Nephron (organoid): ENCODE data around the gene GOLGA1.

Source experiments
- H3K27ac Mint-ChIP-seq, 3 experiments: 2 replicates each; pipeline ENCODE4 v1.8.0; 2020; ENCODE audit warnings: mixed read lengths in 3 of 3, mild to moderate bottlenecking in 2 of 3, moderate library complexity in 1 of 3
- H3K27me3 Mint-ChIP-seq: 2 replicates; pipeline ENCODE4 v1.8.0; 2021; ENCODE audit warnings: low read depth, mild to moderate bottlenecking, moderate library complexity, mixed read lengths
- H3K36me3 Mint-ChIP-seq: 2 replicates; pipeline ENCODE4 v1.8.0; 2020; ENCODE audit warnings: low read depth, mixed read lengths
- H3K4me1 Mint-ChIP-seq: 2 replicates; pipeline ENCODE4 v1.8.0; 2020; ENCODE audit warnings: mixed read lengths
- H3K4me3 Mint-ChIP-seq, 3 experiments: 2 replicates each; pipeline ENCODE4 v1.8.0; 2020; ENCODE audit warnings: mild to moderate bottlenecking in 3 of 3, mixed read lengths in 3 of 3, moderate library complexity in 2 of 3
- H3K9me3 Mint-ChIP-seq: 2 replicates; pipeline ENCODE4 v1.8.0; 2020; ENCODE audit warnings: mixed read lengths
- CTCF ChIP-seq, 3 experiments: fragments of 200-600 bp; sonication (generic); IDR thresholded peaks; one replicate each; pipeline ENCODE4 v1.5.0; 2021; ENCODE audit warnings: antibody characterized with exemption in 3 of 3; ENCODE audit not compliant: unreplicated experiment in 3 of 3

Gene GOLGA1

DNA sequence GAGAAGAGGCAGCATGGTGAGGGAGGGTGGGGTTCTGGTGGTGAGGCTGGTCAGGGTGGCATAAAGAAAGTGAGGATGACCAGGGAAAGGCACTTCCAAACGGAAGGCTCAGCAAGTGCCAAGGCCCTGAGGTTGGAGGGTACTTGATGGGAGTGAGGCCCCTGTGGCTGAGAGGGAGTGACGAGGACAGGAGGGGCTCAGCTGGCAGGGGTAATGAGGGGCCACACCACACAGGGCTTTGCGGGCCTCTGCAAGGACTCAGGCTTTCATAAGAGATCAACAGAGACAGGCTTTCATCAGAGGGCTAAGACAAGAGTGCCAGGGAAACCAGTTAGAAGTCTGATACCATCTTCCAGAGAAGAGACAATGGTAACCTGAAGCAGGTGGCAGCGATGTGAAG is 55.3 kb downstream of the GOLGA1 start:
- H3K9me3 Mint-ChIP-seq, result no peaks in the 10 kb centered on the region
- peaks cover 5% of the 10 kb centered on the region for H3K4me1 Mint-ChIP-seq
- TF ChIP-seq CTCF (IDR thresholded peaks at IDR 0.05; ENCODE audit: unreplicated experiment in 3 of 3), result no peak
- peaks cover 42% of the 10 kb centered on the region for H3K36me3 Mint-ChIP-seq
- H3K27me3 Mint-ChIP-seq, result no peaks in the 10 kb centered on the region
- no peak overlapping the region for H3K4me3 Mint-ChIP-seq
- no peak overlapping the region for H3K27ac Mint-ChIP-seq

GRCh38 chr9:124884376-124884775 is 56.5 kb downstream of the GOLGA1 start:
- H3K4me1 Mint-ChIP-seq, result peaks cover 8% of the 10 kb centered on the region
- H3K9me3 Mint-ChIP-seq, result no peaks in the 10 kb centered on the region
- no peak overlapping the region for H3K27ac Mint-ChIP-seq
- H3K4me3 Mint-ChIP-seq, result no peak overlapping the region
- no peaks in the 10 kb centered on the region for H3K27me3 Mint-ChIP-seq
- H3K36me3 Mint-ChIP-seq, result peaks cover 35% of the 10 kb centered on the region
- TF ChIP-seq CTCF (IDR thresholded peaks at IDR 0.05; ENCODE audit: unreplicated experiment in 3 of 3), result no peak

DNA sequence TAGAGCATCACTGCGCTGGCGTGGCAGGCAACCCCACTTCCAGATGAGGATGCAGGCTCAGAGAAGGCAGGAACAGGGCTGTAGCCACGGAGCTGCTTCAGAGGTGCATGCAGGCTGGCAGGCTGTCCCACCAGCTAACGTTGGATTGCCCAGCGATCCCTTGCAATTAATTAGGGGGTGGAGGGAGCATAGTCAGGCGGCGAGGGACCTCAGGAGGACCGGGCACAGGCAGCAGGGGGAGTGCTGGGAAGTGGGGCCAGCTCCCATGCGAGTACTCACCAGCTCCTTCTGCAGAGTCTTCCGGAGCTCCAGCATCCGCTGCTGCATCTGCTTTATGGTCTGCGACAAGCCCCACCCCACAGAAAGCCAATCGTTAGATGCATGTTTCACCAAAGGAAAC is 58.7 kb downstream of the GOLGA1 start:
- no peaks in the 10 kb centered on the region for H3K27me3 Mint-ChIP-seq
- no peak for TF ChIP-seq CTCF (IDR thresholded peaks at IDR 0.05; ENCODE audit: unreplicated experiment in 3 of 3)
- no peak overlapping the region for H3K4me3 Mint-ChIP-seq
- H3K9me3 Mint-ChIP-seq, result no peaks in the 10 kb centered on the region
- H3K36me3 Mint-ChIP-seq, result peaks cover 41% of the 10 kb centered on the region
- H3K27ac Mint-ChIP-seq, result no peak overlapping the region
- H3K4me1 Mint-ChIP-seq, result peaks cover 17% of the 10 kb centered on the region

GRCh38 chr9:124881138-124881743 is 59.6 kb downstream of the GOLGA1 start:
- Mint-ChIP-seq H3K4me1 (peaks cover 17% of the 10 kb centered on the region), H3K9me3 (no peaks in the 10 kb centered on the region), H3K36me3 (peaks cover 43% of the 10 kb centered on the region), H3K4me3 (no peak overlapping the region), H3K27ac (no peak overlapping the region), H3K27me3 (no peaks in the 10 kb centered on the region)
- TF ChIP-seq CTCF (IDR thresholded peaks at IDR 0.05; ENCODE audit: unreplicated experiment in 3 of 3), result no peak

- H3K27ac Mint-ChIP-seq, result no peak overlapping the region
- no peak overlapping the region for H3K4me3 Mint-ChIP-seq
- no peaks in the 10 kb centered on the region for H3K27me3 Mint-ChIP-seq
Observed at GRCh38 chr9:124880501-124880900, 60.4 kb downstream of the GOLGA1 start.

More at GRCh38 chr9:124880501-124880900, 60.4 kb downstream of the GOLGA1 start:
- TF ChIP-seq CTCF (IDR thresholded peaks at IDR 0.05; ENCODE audit: unreplicated experiment in 3 of 3), result no peak
- Mint-ChIP-seq H3K4me1 (peaks cover 17% of the 10 kb centered on the region), H3K9me3 (no peaks in the 10 kb centered on the region), H3K36me3 (peaks cover 39% of the 10 kb centered on the region)
